HG03135 (cell line): ENCODE data around the gene SIX3.

Source experiments
- ATAC-seq: cut with Tn5 transposase; IDR thresholded peaks from one replicate; pipeline ENCODE4 v1.9.1; 2021; ENCODE audit warnings: mild to moderate bottlenecking, moderate library complexity; ENCODE audit not compliant: unreplicated experiment

Gene SIX3

GRCh38 chr2:44941551-44942234 is at the start of gene SIX3:
Gene SIX3, plus strand, starts transcription at chr2:44941702. Its CDS starts 403 bp downstream, at chr2:44942105.
- peak; percentile 66 for ATAC-seq

GRCh38 chr2:44894058-44894457 is 47.4 kb upstream of the SIX3 start:
- no peak for ATAC-seq

GRCh38 chr2:44895061-44895460 is 46.4 kb upstream of the SIX3 start:
- ATAC-seq: no peak

GRCh38 chr2:44897406-44897805 is 44.1 kb upstream of the SIX3 start:
- no peak for ATAC-seq

- ATAC-seq: no peak
Observed at GRCh38 chr2:44902217-44903137, 39.0 kb upstream of the SIX3 start.

GRCh38 chr2:44904578-44904977 is 36.9 kb upstream of the SIX3 start:
- ATAC-seq: no peak

GRCh38 chr2:44906972-44907371 is 34.5 kb upstream of the SIX3 start:
- no peak for ATAC-seq

- no peak for ATAC-seq
Observed at GRCh38 chr2:44909831-44910230, 31.7 kb upstream of the SIX3 start.

- no peak for ATAC-seq
Observed at GRCh38 chr2:44912660-44913059, 28.8 kb upstream of the SIX3 start.

- ATAC-seq: no peak
Observed at GRCh38 chr2:44916291-44916690, 25.2 kb upstream of the SIX3 start.

GRCh38 chr2:44918095-44918775 is 23.3 kb upstream of the SIX3 start:
- ATAC-seq: no peak

GRCh38 chr2:44920751-44921150 is 20.8 kb upstream of the SIX3 start:
- no peak for ATAC-seq

- ATAC-seq: no peak
Observed at GRCh38 chr2:44922776-44923175, 18.7 kb upstream of the SIX3 start.

GRCh38 chr2:44925561-44926136 is 15.9 kb upstream of the SIX3 start:
- no peak for ATAC-seq

- no peak for ATAC-seq
Observed at GRCh38 chr2:44926957-44927356, 14.5 kb upstream of the SIX3 start.

GRCh38 chr2:44927985-44928482 is 13.5 kb upstream of the SIX3 start:
- ATAC-seq: no peak

- ATAC-seq: no peak
Observed at GRCh38 chr2:44928483-44929158, 12.9 kb upstream of the SIX3 start.

- ATAC-seq: no peak
Observed at GRCh38 chr2:44929159-44929734, 12.3 kb upstream of the SIX3 start.

GRCh38 chr2:44929735-44930273 is 11.7 kb upstream of the SIX3 start:
- no peak for ATAC-seq
